OCI-LY7 (cell line): ENCODE results near the gene CCDC102A. TPM values are rescaled to one million over a fixed set of nuclear protein-coding genes. Genes with fewer than 3 reads are reported as not detected.

ENCODE experiments used
- BruUV-seq: library from RNA; stranded (reverse); fragments of 400-500 nt; replicated peaks from 2 replicates; lab custom pipeline; 2021; lab: Mats Ljungman, UMichigan
- CTCF ChIA-PET: fragments of 300-600 bp; sonication (Branson Sonifier 250); formaldehyde crosslinking; loops from one replicate; lab custom pipeline; 2022; ENCODE audit warnings: antibody characterized with exemption; ENCODE audit not compliant: unreplicated experiment; lab: Charles Lee
- POLR2A ChIA-PET: fragments of 300-600 bp; sonication (Branson Sonifier 250); formaldehyde crosslinking; loops from one replicate; lab custom pipeline; 2022; ENCODE audit warnings: antibody characterized with exemption; lab: Charles Lee
- DNase-seq: peaks from one replicate; pipeline ENCODE4 v3.0.0-alpha.2; 2015; ENCODE audit warnings: low spot score
- H2AFZ ChIP-seq: fragments of 200-600 bp; sonication (generic), shearing (Covaris generic); 2 replicates; pipeline ENCODE4 v1.6.1; 2014; ENCODE audit warnings: mild to moderate bottlenecking, antibody characterized with exemption, low read length, moderate library complexity
- H3K27ac ChIP-seq: fragments of 200-600 bp; sonication (generic); 2 replicates; pipeline ENCODE4 v1.5.1; 2014; ENCODE audit warnings: mixed run types, low read depth, mild to moderate bottlenecking, moderate library complexity, low read length, inconsistent platforms; ENCODE audit not compliant: poor library complexity, severe bottlenecking
- H3K36me3 ChIP-seq: fragments of 200-600 bp; sonication (generic); 2 replicates; pipeline ENCODE4 v1.6.1; 2014; ENCODE audit warnings: mild to moderate bottlenecking, antibody characterized with exemption, low read length, moderate library complexity, mixed read lengths; ENCODE audit not compliant: insufficient read depth
- H3K4me1 ChIP-seq: fragments of 200-600 bp; sonication (generic); 2 replicates; pipeline ENCODE4 v1.5.1; 2014; ENCODE audit warnings: mild to moderate bottlenecking, low read length; ENCODE audit not compliant: insufficient read depth, poor library complexity, severe bottlenecking
- H3K4me2 ChIP-seq: fragments of 200-600 bp; sonication (generic); 2 replicates; pipeline ENCODE4 v1.6.1; 2014; ENCODE audit warnings: mild to moderate bottlenecking, low read length
- H3K4me3 ChIP-seq: fragments of 200-600 bp; sonication (generic); 2 replicates; pipeline ENCODE4 v1.5.1; 2014; ENCODE audit warnings: mild to moderate bottlenecking, low read depth, low read length; ENCODE audit not compliant: poor library complexity, severe bottlenecking
- H3K79me2 ChIP-seq: fragments of 200-600 bp; sonication (generic); 2 replicates; pipeline ENCODE4 v1.6.1; 2016; ENCODE audit warnings: low read depth, mild to moderate bottlenecking, low read length, moderate library complexity, mixed read lengths; ENCODE audit not compliant: insufficient read depth
- H3K9me2 ChIP-seq: fragments of 200-600 bp; sonication (generic); 2 replicates; pipeline ENCODE4 v1.6.1; 2016; ENCODE audit warnings: mild to moderate bottlenecking, low read length, mixed read lengths; ENCODE audit not compliant: insufficient read depth
- H3K9me3 ChIP-seq: fragments of 200-600 bp; sonication (generic); 2 replicates; pipeline ENCODE4 v1.6.1; 2014; ENCODE audit warnings: mild to moderate bottlenecking, mixed run types, low read length, mixed read lengths
- H4K20me1 ChIP-seq: fragments of 200-600 bp; sonication (generic); 2 replicates; pipeline ENCODE4 v1.6.1; 2014; ENCODE audit warnings: mild to moderate bottlenecking, antibody characterized with exemption, low read length, moderate library complexity, mixed read lengths; ENCODE audit not compliant: insufficient read depth
- CTCF ChIP-seq: fragments of 200-600 bp; sonication (generic); conservative IDR thresholded peaks from 2 replicates; pipeline ENCODE4 v1.5.1; 2014; ENCODE audit warnings: mild to moderate bottlenecking, antibody characterized with exemption, low read length, moderate library complexity, mixed read lengths
- EZH2phosphoT487 ChIP-seq: fragments of 200-600 bp; sonication (generic); IDR thresholded peaks from 2 replicates; pipeline ENCODE4 v1.6.1; 2018; ENCODE audit warnings: low read depth, borderline replicate concordance, mild to moderate bottlenecking, mixed run types, antibody characterized with exemption, low read length, moderate library complexity, mixed read lengths
- intact Hi-C: fragments of 100-400 bp; cut with micrococcal nuclease; formaldehyde crosslinking; loops from one replicate; pipeline ENCODE4 v1.10.0; 2022; ENCODE audit not compliant: unreplicated experiment
- total RNA-seq, 2 experiments: library from RNA; depleted of rRNA in 1 of 2; stranded (reverse); fragments of >200 nt in 1 of 2; shearing (Covaris generic) in 1 of 2; gene quantifications; 2 replicates each; pipeline ENCODE4 v1.2.3, GENCODE V29; 2014 to 2022

The CCDC102A gene
- total RNA-seq, 2 experiments from 2014 or later = 4.2 to 7.1 TPM

- TF ChIP-seq CTCF = no peak
- no peak for TF ChIP-seq EZH2phosphoT487
- intact Hi-C loops = no loop called here
- no peak overlapping the region for H3K4me3 ChIP-seq
Observed at GRCh38 chr16:57568173-57568678, 31.9 kb upstream of the CCDC102A start.

GRCh38 chr16:57567691-57568090 is 31.3 kb upstream of the CCDC102A start:
- TF ChIP-seq EZH2phosphoT487 = no peak
- TF ChIP-seq CTCF = no peak
- ChIA-PET POLR2A (no interaction called here), CTCF (no interaction called here)
- no peaks in the 10 kb centered on the region for H3K36me3 ChIP-seq
- no peaks in the 10 kb centered on the region for H3K4me1 ChIP-seq
- H3K4me2 ChIP-seq = no peak overlapping the region
- no TSS peak for BruUV-seq
- no peak overlapping the region for H3K4me3 ChIP-seq
- H2AFZ ChIP-seq = no peak overlapping the region
- no peak overlapping the region for H3K27ac ChIP-seq
- no peak for DNase-seq
- H3K9me2 ChIP-seq = no peaks in the 10 kb centered on the region
- no peaks in the 10 kb centered on the region for H3K9me3 ChIP-seq
- H3K79me2 ChIP-seq = no peaks in the 10 kb centered on the region
- H4K20me1 ChIP-seq = no peaks in the 10 kb centered on the region
- intact Hi-C loops = no loop called here

More at GRCh38 chr16:57568173-57568678, 31.9 kb upstream of the CCDC102A start:
- Histone ChIP-seq H3K4me2 (no peak overlapping the region), H3K9me2 (no peaks in the 10 kb centered on the region), H2AFZ (no peak overlapping the region), H4K20me1 (no peaks in the 10 kb centered on the region), H3K9me3 (no peaks in the 10 kb centered on the region), H3K79me2 (no peaks in the 10 kb centered on the region), H3K27ac (no peak overlapping the region), H3K4me1 (no peaks in the 10 kb centered on the region), H3K36me3 (no peaks in the 10 kb centered on the region)
- DNase-seq = no peak
- no TSS peak for BruUV-seq
- CTCF ChIA-PET = no interaction called here
- POLR2A ChIA-PET = no interaction called here

GRCh38 chr16:57566436-57566835 is 30.1 kb upstream of the CCDC102A start:
- no peaks in the 10 kb centered on the region for H3K36me3 ChIP-seq
- H3K4me1 ChIP-seq = no peaks in the 10 kb centered on the region
- H3K9me3 ChIP-seq = no peaks in the 10 kb centered on the region
- H3K27ac ChIP-seq = no peak overlapping the region
- ChIA-PET POLR2A (no interaction called here), CTCF (no interaction called here)
- no peak for TF ChIP-seq EZH2phosphoT487
- TF ChIP-seq CTCF = no peak
- H3K4me2 ChIP-seq = no peak overlapping the region
- intact Hi-C loops = no loop called here
- no peaks in the 10 kb centered on the region for H3K9me2 ChIP-seq
- no peak for DNase-seq
- BruUV-seq = no TSS peak
- no peak overlapping the region for H3K4me3 ChIP-seq
- H4K20me1 ChIP-seq = no peaks in the 10 kb centered on the region
- H2AFZ ChIP-seq = no peak overlapping the region
- H3K79me2 ChIP-seq = no peaks in the 10 kb centered on the region
